Measurements from ENCODE around the gene KRTAP12-4.

KRTAP12-4 gene

DNA sequence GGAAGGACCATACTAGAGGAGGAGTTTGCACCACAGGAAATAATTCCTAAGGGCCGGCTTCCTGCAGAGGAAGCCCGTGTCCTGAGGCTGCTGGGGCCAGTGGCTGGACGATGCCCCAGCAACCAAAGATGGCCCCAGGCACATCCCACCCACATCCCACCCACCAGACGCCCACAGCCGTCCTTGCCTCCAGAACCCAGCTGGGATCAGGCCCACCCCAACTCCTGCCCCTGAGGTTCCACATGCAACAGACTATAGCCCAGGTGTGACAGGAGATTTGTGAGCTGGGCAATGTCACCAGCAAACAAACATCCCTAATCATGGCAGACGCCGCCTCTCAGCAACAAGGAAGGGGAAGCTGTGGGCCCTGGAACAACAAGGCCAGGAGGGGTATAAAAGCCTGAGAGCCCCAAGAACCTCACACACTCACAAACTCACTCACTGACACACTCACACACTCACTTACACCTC, 27.8 kb downstream of the KRTAP12-4 start, which contains the start of gene KRTAP10-9:
TSS of gene KRTAP10-9 (plus strand) at position 421 of the 471 bp plus-strand sequence. CDS start 79 bp downstream, outside the sequence.
- no peak within 1 kb of the TSS for H3K4me3 ChIP-seq (ENCODE audit: control insufficient read depth, low read depth, low read length)
- DNase-seq (ENCODE audit: low read depth) = no peak
- TF ChIP-seq, protein P1, sequence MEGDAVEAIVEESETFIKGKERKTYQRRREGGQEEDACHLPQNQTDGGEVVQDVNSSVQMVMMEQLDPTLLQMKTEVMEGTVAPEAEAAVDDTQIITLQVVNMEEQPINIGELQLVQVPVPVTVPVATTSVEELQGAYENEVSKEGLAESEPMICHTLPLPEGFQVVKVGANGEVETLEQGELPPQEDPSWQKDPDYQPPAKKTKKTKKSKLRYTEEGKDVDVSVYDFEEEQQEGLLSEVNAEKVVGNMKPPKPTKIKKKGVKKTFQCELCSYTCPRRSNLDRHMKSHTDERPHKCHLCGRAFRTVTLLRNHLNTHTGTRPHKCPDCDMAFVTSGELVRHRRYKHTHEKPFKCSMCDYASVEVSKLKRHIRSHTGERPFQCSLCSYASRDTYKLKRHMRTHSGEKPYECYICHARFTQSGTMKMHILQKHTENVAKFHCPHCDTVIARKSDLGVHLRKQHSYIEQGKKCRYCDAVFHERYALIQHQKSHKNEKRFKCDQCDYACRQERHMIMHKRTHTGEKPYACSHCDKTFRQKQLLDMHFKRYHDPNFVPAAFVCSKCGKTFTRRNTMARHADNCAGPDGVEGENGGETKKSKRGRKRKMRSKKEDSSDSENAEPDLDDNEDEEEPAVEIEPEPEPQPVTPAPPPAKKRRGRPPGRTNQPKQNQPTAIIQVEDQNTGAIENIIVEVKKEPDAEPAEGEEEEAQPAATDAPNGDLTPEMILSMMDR (conservative IDR thresholded peaks at IDR 0.05; ENCODE audit: control insufficient read depth, insufficient read depth, low read depth, low read length) = no peak

DNA sequence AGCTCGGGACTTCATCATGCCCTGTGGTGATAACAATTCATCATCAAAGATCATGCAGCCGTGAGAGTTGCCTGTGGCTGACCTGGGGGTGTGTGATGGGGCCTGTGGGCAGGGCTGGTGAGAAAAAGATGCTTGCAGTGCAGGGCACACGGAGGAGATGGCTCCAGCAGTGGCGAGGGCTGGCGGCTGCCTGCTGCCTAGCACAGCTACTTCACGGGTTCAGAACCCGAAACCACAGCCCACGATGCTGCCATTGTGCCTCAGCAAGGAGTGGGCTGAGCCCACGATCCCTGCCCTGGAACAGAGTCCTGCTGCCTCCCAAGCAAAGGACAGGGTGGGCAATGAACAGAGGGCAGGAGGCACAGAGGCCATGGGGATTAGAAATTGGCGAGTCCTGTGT, 28.2 kb downstream of the KRTAP12-4 start:
- TF ChIP-seq, protein P1 (conservative IDR thresholded peaks at IDR 0.05; ENCODE audit: control insufficient read depth, insufficient read depth, low read depth, low read length) = no peak
- DNase-seq (ENCODE audit: low read depth) = no peak

DNA sequence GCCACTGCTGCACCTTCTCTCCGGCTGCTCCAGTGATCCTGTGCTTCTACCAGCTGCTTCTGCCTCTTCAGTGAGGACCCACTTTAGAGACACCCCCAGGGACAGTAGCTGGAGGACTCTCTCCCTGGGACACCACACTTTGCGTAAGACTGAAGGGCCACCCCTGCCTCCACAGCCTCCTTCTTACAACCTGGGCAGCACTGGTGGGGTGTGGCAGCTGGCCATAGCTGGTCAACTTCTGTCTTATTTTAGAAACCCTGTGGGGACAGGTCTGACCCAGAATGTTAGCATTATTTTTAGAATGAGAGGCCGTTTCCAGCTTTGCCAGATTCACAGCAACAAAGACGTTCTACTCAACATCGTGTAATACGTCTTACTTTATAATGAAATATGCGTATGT, 28.7 kb downstream of the KRTAP12-4 start:
- TF ChIP-seq, protein P1 (conservative IDR thresholded peaks at IDR 0.05; ENCODE audit: control insufficient read depth, insufficient read depth, low read depth, low read length) = no peak
- no peak for DNase-seq (ENCODE audit: low read depth)
- no peak overlapping the region for H3K4me3 ChIP-seq (ENCODE audit: control insufficient read depth, low read depth, low read length)

More for the DNA sequence above, 28.2 kb downstream of the KRTAP12-4 start:
- no peak overlapping the region for H3K4me3 ChIP-seq (ENCODE audit: control insufficient read depth, low read depth, low read length)

DNA sequence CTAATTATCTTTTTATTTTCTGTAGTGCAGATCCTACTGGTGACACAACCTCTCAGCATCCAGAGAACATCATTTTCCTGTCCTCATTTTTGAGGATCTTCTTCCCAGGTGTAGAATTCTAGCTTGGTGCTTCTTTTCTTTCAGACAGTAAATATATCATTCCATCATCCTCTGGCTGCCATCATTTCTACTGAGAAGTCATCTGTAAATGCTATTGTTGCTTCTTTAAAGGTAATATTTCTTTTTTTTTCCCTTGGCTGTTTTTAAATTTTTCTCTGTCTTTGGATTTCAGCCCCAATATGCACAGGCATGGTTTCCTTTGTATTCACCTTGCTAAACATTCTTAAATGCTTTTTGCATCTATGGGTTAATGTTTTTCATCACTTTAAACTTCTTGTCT, 30.9 kb downstream of the KRTAP12-4 start:
- DNase-seq (ENCODE audit: low read depth) = no peak
- no peak overlapping the region for H3K4me3 ChIP-seq (ENCODE audit: control insufficient read depth, low read depth, low read length)
- TF ChIP-seq, protein P1 (conservative IDR thresholded peaks at IDR 0.05; ENCODE audit: control insufficient read depth, insufficient read depth, low read depth, low read length) = no peak

DNA sequence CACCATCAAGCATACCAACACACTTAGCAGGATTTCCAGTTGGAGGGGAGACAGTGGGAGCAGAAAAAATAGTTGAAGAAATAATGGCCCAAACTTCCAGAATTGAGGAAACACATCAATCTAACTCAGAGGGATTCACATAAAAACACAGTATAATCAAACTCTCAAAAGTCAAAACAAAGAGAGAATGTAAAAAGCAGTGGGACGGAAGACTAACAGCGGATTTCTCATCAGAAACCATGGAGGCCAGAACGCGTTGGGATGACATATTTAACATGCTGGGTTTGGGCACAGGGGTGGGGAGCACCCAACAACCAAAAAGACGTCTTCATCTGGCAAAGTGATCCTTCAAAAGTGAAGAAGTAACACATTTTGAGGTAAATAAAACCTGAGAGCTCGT, 34.6 kb downstream of the KRTAP12-4 start:
- TF ChIP-seq, protein P1 (conservative IDR thresholded peaks at IDR 0.05; ENCODE audit: control insufficient read depth, insufficient read depth, low read depth, low read length) = no peak
- no peak for DNase-seq (ENCODE audit: low read depth)

DNA sequence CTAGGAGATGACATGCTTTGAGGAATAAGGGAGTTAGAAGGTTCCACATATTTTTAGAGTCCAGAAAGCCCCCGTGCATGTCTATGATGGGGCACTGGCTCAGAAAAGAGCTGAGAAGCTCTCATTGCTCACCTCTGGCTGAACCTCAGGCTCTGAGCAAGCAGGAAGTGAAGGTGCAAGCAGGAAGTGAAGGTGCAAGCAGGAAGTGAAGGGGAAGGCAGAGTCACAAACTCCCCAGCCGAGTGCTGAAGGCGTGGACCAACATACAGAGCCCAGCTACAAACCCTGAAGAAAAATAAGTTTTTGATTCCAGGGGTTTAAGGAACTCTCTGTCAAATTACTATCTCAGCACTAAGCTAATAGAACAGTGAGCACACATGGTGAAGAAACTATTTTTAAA, 35.5 kb downstream of the KRTAP12-4 start:
- H3K4me3 ChIP-seq (ENCODE audit: control insufficient read depth, low read depth, low read length) = no peak overlapping the region
- no peak for DNase-seq (ENCODE audit: low read depth)
- TF ChIP-seq, protein P1 (conservative IDR thresholded peaks at IDR 0.05; ENCODE audit: control insufficient read depth, insufficient read depth, low read depth, low read length) = no peak

More for the DNA sequence above, 34.6 kb downstream of the KRTAP12-4 start:
- no peak overlapping the region for H3K4me3 ChIP-seq (ENCODE audit: control insufficient read depth, low read depth, low read length)

DNA sequence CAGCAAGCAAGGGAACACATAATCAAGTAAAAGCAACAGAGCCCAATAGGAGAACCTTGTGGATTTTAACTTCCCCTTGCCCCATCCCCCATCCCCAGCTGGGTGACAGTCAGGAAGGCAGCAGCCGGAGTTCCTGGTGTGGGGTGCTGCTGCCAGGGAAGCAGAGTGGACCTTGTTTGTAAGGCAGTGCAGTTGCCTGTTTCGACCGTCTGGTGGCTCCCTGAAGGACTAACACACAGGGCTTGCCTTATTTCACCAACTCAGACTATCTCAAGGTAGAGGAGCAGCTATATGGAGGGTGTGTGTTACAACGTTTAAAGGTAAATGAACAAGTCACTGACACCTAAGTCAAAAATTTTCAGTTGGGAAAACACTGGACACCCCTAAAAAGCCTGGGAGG, 36.0 kb downstream of the KRTAP12-4 start:
- TF ChIP-seq, protein P1 (conservative IDR thresholded peaks at IDR 0.05; ENCODE audit: control insufficient read depth, insufficient read depth, low read depth, low read length) = no peak
- no peak for DNase-seq (ENCODE audit: low read depth)
- H3K4me3 ChIP-seq (ENCODE audit: control insufficient read depth, low read depth, low read length) = no peak overlapping the region
